ENCODE measurements around the gene RCAN1. TPM values are rescaled to one million over a fixed set of nuclear protein-coding genes. Genes with fewer than 3 reads are reported as not detected.

The RCAN1 gene
- total and polyA plus RNA-seq, 10 donors, result 5.3 to 28.6 (median 14.7) TPM

GRCh38 chr21:34531399-34531798 is 83.5 kb downstream of the RCAN1 start:
- intact Hi-C loops (cut with DNase I; ENCODE audit: low total_unique reads), result no loop called here
- TF ChIP-seq, protein P1, sequence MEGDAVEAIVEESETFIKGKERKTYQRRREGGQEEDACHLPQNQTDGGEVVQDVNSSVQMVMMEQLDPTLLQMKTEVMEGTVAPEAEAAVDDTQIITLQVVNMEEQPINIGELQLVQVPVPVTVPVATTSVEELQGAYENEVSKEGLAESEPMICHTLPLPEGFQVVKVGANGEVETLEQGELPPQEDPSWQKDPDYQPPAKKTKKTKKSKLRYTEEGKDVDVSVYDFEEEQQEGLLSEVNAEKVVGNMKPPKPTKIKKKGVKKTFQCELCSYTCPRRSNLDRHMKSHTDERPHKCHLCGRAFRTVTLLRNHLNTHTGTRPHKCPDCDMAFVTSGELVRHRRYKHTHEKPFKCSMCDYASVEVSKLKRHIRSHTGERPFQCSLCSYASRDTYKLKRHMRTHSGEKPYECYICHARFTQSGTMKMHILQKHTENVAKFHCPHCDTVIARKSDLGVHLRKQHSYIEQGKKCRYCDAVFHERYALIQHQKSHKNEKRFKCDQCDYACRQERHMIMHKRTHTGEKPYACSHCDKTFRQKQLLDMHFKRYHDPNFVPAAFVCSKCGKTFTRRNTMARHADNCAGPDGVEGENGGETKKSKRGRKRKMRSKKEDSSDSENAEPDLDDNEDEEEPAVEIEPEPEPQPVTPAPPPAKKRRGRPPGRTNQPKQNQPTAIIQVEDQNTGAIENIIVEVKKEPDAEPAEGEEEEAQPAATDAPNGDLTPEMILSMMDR (IDR thresholded peaks at IDR 0.05 in 8 of 11, conservative IDR thresholded peaks at IDR 0.05 in 3 of 11), result no peak
- no peak for TF ChIP-seq POLR2AphosphoS5 (IDR thresholded peaks at IDR 0.05)
- TF ChIP-seq POLR2A (IDR thresholded peaks at IDR 0.05), result no peak
- Histone ChIP-seq H3K27ac (no peak overlapping the region), H3K4me3 (no peak overlapping the region), H3K27me3 (replicated peaks in 1 of 7) (no peaks in the 10 kb centered on the region), H3K9me3 (peaks cover 0 to 6% (median 0%) of the 10 kb centered on the region in 8 donors), H3K36me3 (no peaks in the 10 kb centered on the region), H3K4me1 (peaks cover 4 to 38% (median 17%) of the 10 kb centered on the region in 6 donors)
- 74 to 89% (median 83%) methylated on average over 6 of the region's 6 CpGs for WGBS, 5 donors
- no peak for DNase-seq

- H3K27ac ChIP-seq, result no peak overlapping the region
- no peaks in the 10 kb centered on the region for H3K36me3 ChIP-seq
- H3K4me1 ChIP-seq, result peaks cover 6 to 43% (median 26%) of the 10 kb centered on the region in 6 donors
Observed at GRCh38 chr21:34530261-34530660, 84.7 kb downstream of the RCAN1 start.

DNA sequence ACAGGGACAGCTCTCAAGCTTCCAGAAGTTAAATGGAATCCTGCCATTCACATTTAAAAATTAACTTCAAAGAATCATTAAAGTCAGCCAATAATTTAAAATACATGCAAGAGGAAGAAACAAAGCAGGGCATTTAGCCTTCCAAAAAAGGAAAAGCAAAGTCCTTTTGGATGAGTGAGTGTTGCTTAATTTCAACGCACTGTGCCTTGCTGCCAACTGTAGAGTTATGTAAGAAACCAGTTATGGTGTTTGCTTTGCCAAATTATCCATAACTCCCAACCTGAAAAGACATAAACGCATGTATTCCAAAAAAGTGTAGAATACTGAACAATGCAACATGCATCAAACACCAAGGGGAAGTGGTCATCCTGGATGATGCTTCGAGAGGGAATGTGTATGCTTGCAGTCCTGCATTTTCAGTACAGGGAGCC is 86.8 kb downstream of the RCAN1 start:
- Histone ChIP-seq H3K4me1 (peaks cover 3 to 41% (median 26%) of the 10 kb centered on the region in 6 donors), H3K9me3 (peaks cover 0 to 6% (median 0%) of the 10 kb centered on the region in 8 donors), H3K27ac (peak overlapping the region in 1 of 8 donors; percentile 85), H3K27me3 (replicated peaks in 1 of 7) (no peaks in the 10 kb centered on the region), H3K4me3 (no peak overlapping the region), H3K36me3 (peaks cover 0 to 3% (median under 1%) of the 10 kb centered on the region in 6 donors)
- DNase-seq, result no peak
- intact Hi-C loops (cut with DNase I; ENCODE audit: low total_unique reads), result no loop called here
- 69 to 90% (median 81%) methylated on average over 3 of the region's 3 CpGs for WGBS, 5 donors
- TF ChIP-seq POLR2A (IDR thresholded peaks at IDR 0.05) (no peak), POLR2AphosphoS5 (IDR thresholded peaks at IDR 0.05) (no peak)
- TF ChIP-seq, protein P1 (IDR thresholded peaks at IDR 0.05 in 8 of 11, conservative IDR thresholded peaks at IDR 0.05 in 3 of 11), result no peak

More at GRCh38 chr21:34530261-34530660, 84.7 kb downstream of the RCAN1 start:
- no peak for TF ChIP-seq POLR2A (IDR thresholded peaks at IDR 0.05)
- TF ChIP-seq, protein P1 (IDR thresholded peaks at IDR 0.05 in 8 of 11, conservative IDR thresholded peaks at IDR 0.05 in 3 of 11), result no peak
- no peak for TF ChIP-seq POLR2AphosphoS5 (IDR thresholded peaks at IDR 0.05)
- H3K4me3 ChIP-seq, result no peak overlapping the region
- no peaks in the 10 kb centered on the region for H3K27me3 ChIP-seq (replicated peaks in 1 of 7)
- no peak for DNase-seq
- peaks cover 0 to 6% (median 0%) of the 10 kb centered on the region in 8 donors for H3K9me3 ChIP-seq
- intact Hi-C loops (cut with DNase I; ENCODE audit: low total_unique reads), result no loop called here

- H3K27me3 ChIP-seq (replicated peaks in 1 of 7), result no peaks in the 10 kb centered on the region
- H3K4me1 ChIP-seq, result peaks cover 5 to 55% (median 32%) of the 10 kb centered on the region in 6 donors
- peaks cover 0 to 15% (median 2%) of the 10 kb centered on the region in 6 donors for H3K36me3 ChIP-seq
- H3K4me3 ChIP-seq, result peak overlapping the region in 7 of 8 donors; percentile 3 to 61 (median 26)
- intact Hi-C loops (cut with DNase I; ENCODE audit: low total_unique reads), result no loop called here
- H3K27ac ChIP-seq, result peak overlapping the region; percentile 55 to 88 (median 82)
- peaks cover 0 to 6% (median 0%) of the 10 kb centered on the region in 8 donors for H3K9me3 ChIP-seq
- TF ChIP-seq POLR2AphosphoS5 (IDR thresholded peaks at IDR 0.05) (peak in 1 of 3 donors; percentile 83), POLR2A (IDR thresholded peaks at IDR 0.05) (no peak)
- TF ChIP-seq, protein P1 (IDR thresholded peaks at IDR 0.05 in 8 of 11, conservative IDR thresholded peaks at IDR 0.05 in 3 of 11), result peak in 1 of 11 experiments; percentile 8
- WGBS, 5 donors, result 14 to 42% (median 30%) methylated on average over 10 of the region's 10 CpGs
- no peak for DNase-seq
Observed at GRCh38 chr21:34526618-34527290, 88.2 kb downstream of the RCAN1 start.
